Panc1 (cell line): ENCODE results near the gene DLGAP1. TPM values are rescaled to one million over a fixed set of nuclear protein-coding genes. Genes with fewer than 3 reads are reported as not detected.

ENCODE experiments used
- ATAC-seq: fragments of 200-7000 bp; cut with Tn5 transposase; 2 replicates; pipeline ENCODE4 v1.9.1; 2020; ENCODE audit warnings: mild to moderate bottlenecking, moderate library complexity
- BruUV-seq: library from RNA; stranded (reverse); fragments of 400-500 nt; replicated peaks from 2 replicates; lab custom pipeline; 2021; lab: Mats Ljungman, UMichigan
- CTCF ChIA-PET: fragments of 300-600 bp; sonication (Branson Sonifier 250); formaldehyde crosslinking; loops from one replicate; lab custom pipeline; 2022; ENCODE audit warnings: antibody characterized with exemption; lab: Charles Lee
- POLR2A ChIA-PET: fragments of 300-600 bp; sonication (Branson Sonifier 250); formaldehyde crosslinking; loops from one replicate; lab custom pipeline; 2022; ENCODE audit warnings: antibody characterized with exemption; lab: Charles Lee
- DNase-seq: peaks from one replicate; pipeline ENCODE4 v3.0.0-alpha.2; 2010; ENCODE audit warnings: low read depth, low spot score
- H3K27ac ChIP-seq: 2 replicates; pipeline ENCODE4 v1.5.1; 2011; ENCODE audit warnings: mild to moderate bottlenecking, low read length, inconsistent platforms
- H3K27me3 ChIP-seq: fragments of 200-500 bp; sonication (Bioruptor generic); 2 replicates; pipeline ENCODE4 v1.6.0; 2014; ENCODE audit warnings: low read length, inconsistent platforms; ENCODE audit not compliant: control insufficient read depth, insufficient read depth
- H3K36me3 ChIP-seq: fragments of 200-500 bp; sonication (Bioruptor generic); 2 replicates; pipeline ENCODE4 v1.5.1; 2014; ENCODE audit warnings: inconsistent platforms, mild to moderate bottlenecking, low read length, moderate library complexity; ENCODE audit not compliant: control insufficient read depth, insufficient read depth
- H3K4me1 ChIP-seq: 2 replicates; pipeline ENCODE4 v1.5.1; 2011; ENCODE audit warnings: inconsistent platforms, mild to moderate bottlenecking, low read length, moderate library complexity; ENCODE audit not compliant: control insufficient read depth, insufficient read depth
- H3K4me3 ChIP-seq, 2 experiments: 2 replicates each; pipeline ENCODE4 v1.5.1; 2011 to 2012; ENCODE audit warnings: low read depth in 2 of 2, low read length in 2 of 2, mild to moderate bottlenecking in 2 of 2, inconsistent platforms in 1 of 2, moderate library complexity in 1 of 2
- H3K9me3 ChIP-seq: fragments of 200-500 bp; sonication (Bioruptor generic); 2 replicates; pipeline ENCODE4 v1.5.1; 2014; ENCODE audit warnings: low read depth, mild to moderate bottlenecking, inconsistent platforms, low read length, moderate library complexity; ENCODE audit not compliant: control insufficient read depth, insufficient read depth
- CTCF ChIP-seq: fragments of 450-650 bp; IDR thresholded peaks from 2 replicates; pipeline ENCODE4 v1.5.1; 2017; ENCODE audit warnings: mild to moderate bottlenecking
- POLR2AphosphoS5 ChIP-seq: IDR thresholded peaks from 2 replicates; pipeline ENCODE4 v1.6.1; 2012; ENCODE audit warnings: mild to moderate bottlenecking, low read depth, low read length, moderate library complexity
- REST ChIP-seq, 2 experiments: IDR thresholded peaks; 2 replicates each; pipeline ENCODE4 v1.6.1; 2011 to 2012; ENCODE audit warnings: low read depth in 2 of 2, control low read depth in 1 of 2, low read length in 1 of 2, mild to moderate bottlenecking in 1 of 2, moderate library complexity in 1 of 2; ENCODE audit not compliant: insufficient read depth in 1 of 2
- SIN3A ChIP-seq: IDR thresholded peaks from 2 replicates; pipeline ENCODE4 v1.6.1; 2012; ENCODE audit warnings: low read depth, mild to moderate bottlenecking, low read length, moderate library complexity, borderline replicate concordance; ENCODE audit not compliant: insufficient read depth
- TCF7L2 ChIP-seq: IDR thresholded peaks from 2 replicates; pipeline ENCODE4 v1.6.1; 2011; ENCODE audit warnings: mild to moderate bottlenecking, low read depth, low read length, inconsistent platforms
- in situ Hi-C: cut with HindIII; loops from 2 replicates; pipeline ENCODE4 v1.10.0; 2016; ENCODE audit warnings: low sequenced_read_pairs, low pct_unique_long_range_greater_than_20kb
- intact Hi-C: fragments of 100-400 bp; cut with micrococcal nuclease; formaldehyde crosslinking; loops from one replicate; pipeline ENCODE4 v1.10.0; 2022; ENCODE audit not compliant: unreplicated experiment
- total RNA-seq: library from RNA; stranded (reverse); gene quantifications from one replicate; pipeline ENCODE4 v1.2.1, GENCODE V29; 2021; ENCODE audit not compliant: unreplicated experiment

The DLGAP1 gene
- total RNA-seq, 1 experiment from 2014 or later, result 1.8 TPM

GRCh38 chr18:4204438-4204720 is 250.7 kb downstream of the DLGAP1 start:
- Histone ChIP-seq H3K27ac (no peak overlapping the region), H3K4me1 (no peaks in the 10 kb centered on the region), H3K4me3 (no peak overlapping the region), H3K27me3 (no peaks in the 10 kb centered on the region), H3K36me3 (no peaks in the 10 kb centered on the region), H3K9me3 (no peaks in the 10 kb centered on the region)
- in situ Hi-C loops, result no loop called here
- no peak for TF ChIP-seq POLR2AphosphoS5
- no peak for TF ChIP-seq TCF7L2
- TF ChIP-seq CTCF, result no peak
- no peak for TF ChIP-seq REST (IDR thresholded peaks at IDR 0.05; ENCODE audit: insufficient read depth in 1 of 2, low read depth in 2 of 2, low read length in 1 of 2)
- TF ChIP-seq SIN3A, result no peak
- no peak for DNase-seq
- no TSS peak for BruUV-seq
- intact Hi-C loops, result no loop called here
- no peak for ATAC-seq
- ChIA-PET CTCF (no interaction called here), POLR2A (no interaction called here)

GRCh38 chr18:4203568-4204437 is 251.3 kb downstream of the DLGAP1 start:
- DNase-seq (no peak), ATAC-seq (no peak)
- BruUV-seq, result no TSS peak
- Histone ChIP-seq H3K27me3 (no peaks in the 10 kb centered on the region), H3K4me1 (no peaks in the 10 kb centered on the region), H3K36me3 (no peaks in the 10 kb centered on the region), H3K9me3 (no peaks in the 10 kb centered on the region), H3K27ac (no peak overlapping the region), H3K4me3 (no peak overlapping the region)
- CTCF ChIA-PET, result no interaction called here
- intact Hi-C loops, result no loop called here
- in situ Hi-C loops, result no loop called here
- POLR2A ChIA-PET, result no interaction called here
- TF ChIP-seq TCF7L2 (no peak), REST (IDR thresholded peaks at IDR 0.05; ENCODE audit: insufficient read depth in 1 of 2, low read depth in 2 of 2, low read length in 1 of 2) (no peak), SIN3A (no peak), POLR2AphosphoS5 (no peak), CTCF (no peak)
